Fibroblast of villous mesenchyme (primary cell): ENCODE results near the gene RND3. TPM values are rescaled to one million over a fixed set of nuclear protein-coding genes. Genes with fewer than 3 reads are reported as not detected.
A peak's percentile ranks its signal among the peaks of the same experiment; 100 is the strongest.

Experiments
- DNase-seq: peaks from one replicate; pipeline ENCODE4 v3.0.0-alpha.2; 2010; ENCODE audit warnings: low read depth
- H3K4me3 ChIP-seq: 2 replicates; pipeline ENCODE4 v1.5.1; 2011; ENCODE audit warnings: low read depth, mild to moderate bottlenecking, low read length
- total RNA-seq: library from RNA; depleted of rRNA; stranded (reverse); fragments of >200 nt; gene quantifications from 2 replicates; pipeline ENCODE4 v1.2.3, GENCODE V29; 2012
- TF ChIP-seq, protein P1 (sequence below): IDR thresholded peaks from 2 replicates; pipeline ENCODE4 v1.5.1; 2012; ENCODE audit warnings: low read depth, mild to moderate bottlenecking, low read length; ENCODE audit not compliant: insufficient read depth

RND3 gene
- total RNA-seq, 1 donor, result 1,266 TPM

DNA sequence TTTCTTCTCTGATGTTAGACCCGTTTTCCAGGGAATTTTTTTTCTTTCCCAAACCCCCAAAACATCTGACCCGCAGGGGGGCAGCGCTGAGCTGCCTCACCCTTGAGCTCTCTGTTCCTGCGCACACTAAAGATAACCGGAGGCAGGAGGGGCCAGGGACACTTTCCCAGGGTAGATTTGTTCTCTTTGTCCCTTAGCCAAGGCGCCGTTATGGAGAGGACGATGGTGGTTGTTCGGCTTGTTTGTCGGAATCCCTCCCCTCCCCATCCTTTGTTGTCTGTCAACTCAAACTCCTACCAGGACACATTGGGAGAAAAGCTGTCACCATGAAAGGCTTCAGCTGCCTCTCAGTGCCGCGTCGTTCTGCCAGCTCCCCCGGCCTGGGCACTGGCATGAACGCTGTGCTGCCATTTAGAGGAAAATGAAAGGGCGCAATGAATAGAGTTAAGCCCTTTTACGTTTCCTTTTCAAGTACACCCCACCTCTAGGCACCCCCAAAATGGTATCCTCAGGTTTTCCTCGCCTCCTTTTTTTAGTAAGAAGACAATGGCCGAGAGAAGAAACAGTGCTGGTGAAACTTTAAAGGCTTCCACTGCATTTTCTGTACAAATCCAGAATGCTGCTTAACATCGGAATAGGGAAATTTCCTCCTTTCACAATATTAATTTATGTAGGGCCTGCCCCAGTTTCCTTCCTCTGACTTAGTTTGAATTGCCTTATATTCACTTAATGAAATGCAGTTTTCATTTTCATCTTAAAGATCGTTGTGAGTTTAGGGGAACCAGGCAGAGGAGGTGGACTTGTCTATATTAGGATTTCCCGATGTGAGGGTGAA is 62.1 kb downstream of the RND3 start:
- no peak overlapping the region for H3K4me3 ChIP-seq
- TF ChIP-seq, protein P1, sequence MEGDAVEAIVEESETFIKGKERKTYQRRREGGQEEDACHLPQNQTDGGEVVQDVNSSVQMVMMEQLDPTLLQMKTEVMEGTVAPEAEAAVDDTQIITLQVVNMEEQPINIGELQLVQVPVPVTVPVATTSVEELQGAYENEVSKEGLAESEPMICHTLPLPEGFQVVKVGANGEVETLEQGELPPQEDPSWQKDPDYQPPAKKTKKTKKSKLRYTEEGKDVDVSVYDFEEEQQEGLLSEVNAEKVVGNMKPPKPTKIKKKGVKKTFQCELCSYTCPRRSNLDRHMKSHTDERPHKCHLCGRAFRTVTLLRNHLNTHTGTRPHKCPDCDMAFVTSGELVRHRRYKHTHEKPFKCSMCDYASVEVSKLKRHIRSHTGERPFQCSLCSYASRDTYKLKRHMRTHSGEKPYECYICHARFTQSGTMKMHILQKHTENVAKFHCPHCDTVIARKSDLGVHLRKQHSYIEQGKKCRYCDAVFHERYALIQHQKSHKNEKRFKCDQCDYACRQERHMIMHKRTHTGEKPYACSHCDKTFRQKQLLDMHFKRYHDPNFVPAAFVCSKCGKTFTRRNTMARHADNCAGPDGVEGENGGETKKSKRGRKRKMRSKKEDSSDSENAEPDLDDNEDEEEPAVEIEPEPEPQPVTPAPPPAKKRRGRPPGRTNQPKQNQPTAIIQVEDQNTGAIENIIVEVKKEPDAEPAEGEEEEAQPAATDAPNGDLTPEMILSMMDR, result peak; percentile 43
- peak; percentile 48 for DNase-seq

DNA sequence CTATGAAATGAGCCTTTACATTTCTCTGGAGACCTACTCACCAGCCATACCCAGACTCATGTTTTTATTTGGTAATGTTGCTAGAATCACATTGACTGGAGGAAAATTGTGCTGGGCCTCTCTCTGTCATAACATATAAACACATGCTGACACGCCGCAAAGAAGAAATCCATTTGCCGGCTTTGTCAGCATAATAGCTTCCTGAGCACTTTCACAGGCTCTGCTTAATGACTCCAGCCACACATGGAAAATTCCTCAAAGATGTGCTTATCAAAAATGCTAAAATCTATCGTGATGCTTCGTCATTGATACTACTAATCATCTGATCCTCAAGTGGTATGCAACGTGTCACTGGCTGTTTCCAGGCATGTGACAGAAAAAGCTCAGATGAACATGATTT is 63.1 kb downstream of the RND3 start:
- TF ChIP-seq, protein P1, result no peak
- H3K4me3 ChIP-seq, result no peak overlapping the region
- DNase-seq, result peak; percentile 84

DNA sequence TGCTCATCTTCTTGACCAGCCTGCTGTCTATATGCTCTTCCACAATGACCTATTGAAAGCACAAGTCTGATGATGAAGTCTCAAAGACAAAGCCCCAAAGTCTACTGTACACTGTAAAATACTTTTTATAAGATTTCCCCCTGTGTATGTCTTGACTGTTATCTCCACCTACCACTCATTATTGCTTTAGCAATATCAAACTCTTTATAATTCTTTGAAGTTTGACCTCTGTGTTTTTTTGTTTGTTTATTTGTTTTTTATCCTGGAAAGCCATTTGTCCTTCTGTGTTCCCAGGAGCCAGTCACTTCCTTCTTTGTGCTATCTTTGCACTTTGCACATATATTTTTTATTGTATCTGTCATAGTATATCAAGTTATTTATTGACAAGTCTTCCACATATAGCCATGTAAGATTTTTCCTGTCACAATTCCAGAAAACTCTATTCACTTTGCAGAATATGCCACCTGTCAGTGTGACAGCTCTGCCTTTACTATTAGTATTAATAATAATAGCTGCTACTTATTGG is 66.3 kb downstream of the RND3 start:
- no peak for DNase-seq
- TF ChIP-seq, protein P1, result no peak
- H3K4me3 ChIP-seq, result no peak overlapping the region

DNA sequence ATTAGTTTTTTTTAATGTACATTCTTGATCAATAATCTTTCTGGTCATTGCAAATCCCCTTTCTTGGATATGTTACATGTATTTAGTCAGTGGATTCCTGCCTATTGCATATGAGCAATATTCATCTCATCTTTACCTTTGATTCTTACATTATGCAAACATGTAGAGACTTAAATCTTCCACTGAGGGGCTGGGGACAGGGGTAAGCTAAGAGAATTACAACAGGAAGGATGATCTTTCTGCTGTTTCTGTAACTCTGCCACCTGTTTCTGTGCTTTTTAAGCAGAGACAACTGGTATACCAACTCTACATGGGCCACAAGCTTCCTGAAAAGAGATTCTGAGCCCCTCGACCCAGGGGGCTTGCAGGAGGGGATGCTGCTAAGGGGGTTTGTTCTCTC is 68.6 kb downstream of the RND3 start:
- DNase-seq, result no peak
- H3K4me3 ChIP-seq, result no peak overlapping the region
- TF ChIP-seq, protein P1, result no peak
